Tibial nerve (tissue), 4 donors: ENCODE measurements around the gene EFEMP2.

Source experiments
- CTCF ChIP-seq, 5 experiments: fragments of 200-600 bp in 3 of 5; fragments of 450-650 bp in 2 of 5; sonication (generic) in 3 of 5; IDR thresholded peaks; one replicate each; pipeline ENCODE4 v1.5.1; 2016 to 2019; ENCODE audit warnings: antibody characterized with exemption in 5 of 5, mild to moderate bottlenecking in 3 of 5, moderate library complexity in 2 of 5
- EP300 ChIP-seq, 2 donors: sonication (generic); formaldehyde crosslinking; IDR thresholded peaks; one replicate each; pipeline ENCODE4 v1.6.1; 2017; ENCODE audit warnings: antibody characterized with exemption in 2 of 2, mild to moderate bottlenecking in 1 of 2
- POLR2A ChIP-seq, 2 donors: fragments of 450-650 bp; IDR thresholded peaks; one replicate each; pipeline ENCODE4 v1.6.1; 2017; ENCODE audit warnings: antibody characterized with exemption in 2 of 2, mild to moderate bottlenecking in 2 of 2, moderate library complexity in 2 of 2

- TF ChIP-seq CTCF (IDR thresholded peaks at IDR 0.05) (no peak), POLR2A (IDR thresholded peaks at IDR 0.05) (no peak), EP300 (IDR thresholded peaks at IDR 0.05) (no peak)
These were observed 10.9 kb downstream of the EFEMP2 start for GRCh38 chr11:65861533-65862183.
